ENCODE data around the gene PLET1. TPM values are rescaled to one million over a fixed set of nuclear protein-coding genes. Genes with fewer than 3 reads are reported as not detected.

PLET1 gene
- total RNA-seq, 1 donor from 2014 or later: not detected

GRCh38 chr11:112226831-112227401, 33.7 kb downstream of the PLET1 start:
- H3K4me1 ChIP-seq: peaks cover 10% of the 10 kb centered on the region
- H3F3A ChIP-seq (ENCODE audit: low read depth): no peaks in the 10 kb centered on the region
- Mint-ChIP-seq H3K4me1 (peaks cover 15% of the 10 kb centered on the region), H3K36me3 (peaks cover 8% of the 10 kb centered on the region), H3K27ac (peak overlapping the region; percentile 88), H3K9me3 (no peaks in the 10 kb centered on the region), H3K4me3 (peak overlapping the region; percentile 93), H3K27me3 (ENCODE audit: insufficient read depth, low read depth) (peaks cover 3% of the 10 kb centered on the region)
- no peak overlapping the region for H3K27ac ChIP-seq
- DNase-seq (ENCODE audit: low spot score): peak; percentile 15
- peaks cover 32% of the 10 kb centered on the region for H3K79me2 ChIP-seq (ENCODE audit: low read depth)
- H3K9ac ChIP-seq: peak overlapping the region; percentile 39
- peak overlapping the region; percentile 64 for H3K4me3 ChIP-seq
- H3K27me3 ChIP-seq: peaks cover 18% of the 10 kb centered on the region
- H4K20me1 ChIP-seq (ENCODE audit: low read depth): no peaks in the 10 kb centered on the region
- TF ChIP-seq CTCF (IDR thresholded peaks at IDR 0.05) (peak; percentile 3), EZH2 (IDR thresholded peaks at IDR 0.05) (no peak)
- peak overlapping the region; percentile 85 for H3K4me2 ChIP-seq
- H3K9me3 ChIP-seq (ENCODE audit: low read depth): no peaks in the 10 kb centered on the region
- no peaks in the 10 kb centered on the region for H3K36me3 ChIP-seq
- H2AFZ ChIP-seq (replicated peaks): peak overlapping the region; percentile 79

- H3K9ac ChIP-seq: peak within 1 kb of the TSS; percentile 39
- DNase-seq (ENCODE audit: low spot score): peak; percentile 94
- peaks cover 15% of the 10 kb centered on the region for H3K4me1 Mint-ChIP-seq
- peak within 1 kb of the TSS; percentile 85 for H3K4me2 ChIP-seq
- H3K4me3 Mint-ChIP-seq: peak within 1 kb of the TSS; percentile 93
- no peaks in the 10 kb centered on the region for H3K36me3 ChIP-seq
- H3K27ac Mint-ChIP-seq: peak within 1 kb of the TSS; percentile 90
- H3K36me3 Mint-ChIP-seq: peaks cover 8% of the 10 kb centered on the region
- peaks cover 18% of the 10 kb centered on the region for H3K27me3 ChIP-seq
- no peaks in the 10 kb centered on the region for H4K20me1 ChIP-seq (ENCODE audit: low read depth)
- H3K4me1 ChIP-seq: peaks cover 10% of the 10 kb centered on the region
- H3K9me3 ChIP-seq (ENCODE audit: low read depth): no peaks in the 10 kb centered on the region
- H3K79me2 ChIP-seq (ENCODE audit: low read depth): peaks cover 32% of the 10 kb centered on the region
- TF ChIP-seq EZH2 (IDR thresholded peaks at IDR 0.05): no peak
- TF ChIP-seq EZH2phosphoT487 (IDR thresholded peaks at IDR 0.05): no peak
- TF ChIP-seq CTCF (IDR thresholded peaks at IDR 0.05): no peak
- H3F3A ChIP-seq (ENCODE audit: low read depth): no peaks in the 10 kb centered on the region
- H3K4me3 ChIP-seq: peak within 1 kb of the TSS; percentile 64
- H3K9me3 Mint-ChIP-seq: no peaks in the 10 kb centered on the region
- peak within 1 kb of the TSS; percentile 79 for H2AFZ ChIP-seq (replicated peaks)
- H3K27ac ChIP-seq: no peak within 1 kb of the TSS
- H3K27me3 Mint-ChIP-seq (ENCODE audit: insufficient read depth, low read depth): peaks cover 3% of the 10 kb centered on the region
Observed at GRCh38 chr11:112226062-112226830, 34.4 kb downstream of the PLET1 start, which contains the start of gene PTS. TSS of gene PTS (plus strand) at chr11:112226428. CDS start at chr11:112226444, 16 bp downstream.

- no peaks in the 10 kb centered on the region for H3K9me3 ChIP-seq (ENCODE audit: low read depth)
- H3K4me2 ChIP-seq: peak overlapping the region; percentile 85
- Mint-ChIP-seq H3K9me3 (no peaks in the 10 kb centered on the region), H3K4me3 (peak overlapping the region; percentile 93), H3K27ac (peak overlapping the region; percentile 90), H3K4me1 (peaks cover 15% of the 10 kb centered on the region), H3K36me3 (peaks cover 8% of the 10 kb centered on the region), H3K27me3 (ENCODE audit: insufficient read depth, low read depth) (peaks cover 3% of the 10 kb centered on the region)
- H3K27ac ChIP-seq: no peak overlapping the region
- no peak for DNase-seq (ENCODE audit: low spot score)
- H3K4me1 ChIP-seq: peaks cover 10% of the 10 kb centered on the region
- no peak overlapping the region for H3K9ac ChIP-seq
- H2AFZ ChIP-seq (replicated peaks): peak overlapping the region; percentile 79
- H3K27me3 ChIP-seq: peaks cover 18% of the 10 kb centered on the region
- H3K36me3 ChIP-seq: no peaks in the 10 kb centered on the region
- H3K79me2 ChIP-seq (ENCODE audit: low read depth): peaks cover 32% of the 10 kb centered on the region
- H3K4me3 ChIP-seq: peak overlapping the region; percentile 64
- H4K20me1 ChIP-seq (ENCODE audit: low read depth): no peaks in the 10 kb centered on the region
- no peak for TF ChIP-seq EZH2 (IDR thresholded peaks at IDR 0.05)
- no peak for TF ChIP-seq EZH2phosphoT487 (IDR thresholded peaks at IDR 0.05)
- no peak for TF ChIP-seq CTCF (IDR thresholded peaks at IDR 0.05)
- H3F3A ChIP-seq (ENCODE audit: low read depth): no peaks in the 10 kb centered on the region
Observed at GRCh38 chr11:112225753-112226061, 35.0 kb downstream of the PLET1 start.
